Measurements from ENCODE around the gene MFSD12. TPM values are rescaled to one million over a fixed set of nuclear protein-coding genes. Genes with fewer than 3 reads are reported as not detected.

Gene MFSD12
- total and polyA plus RNA-seq, 2 of the 8 experiments (the other 6 are each of a cell fraction or from before 2014, with no cell fraction given): 59.6 to 71.3 TPM

GRCh38 chr19:3519126-3519525 is 38.3 kb downstream of the MFSD12 start:
- Histone ChIP-seq H2AK5ac (ENCODE audit: low read depth, low read length) (peak overlapping the region; percentile 87; the same call in 1 of the 2 replicates), H3K79me1 (ENCODE audit: low read depth, low read length) (peaks cover 6% of the 10 kb centered on the region; the same call in 1 of the 2 replicates), H3K14ac (ENCODE audit: insufficient read length) (no peak overlapping the region), H3K27me3 (replicated peaks in 1 of 4; ENCODE audit: control insufficient read depth in 3 of 4, extremely low read depth in 1 of 4, insufficient read depth in 3 of 4, low read length in 3 of 4) (no peaks in the 10 kb centered on the region), H2BK5ac (ENCODE audit: low read depth, low read length) (peak overlapping the region; percentile 86; the same call in 1 of the 2 replicates), H3K23ac (ENCODE audit: insufficient read length) (no peak overlapping the region), H4K20me1 (replicated peaks in 1 of 2; ENCODE audit: control insufficient read depth in 1 of 2, insufficient read depth in 2 of 2, low read length in 2 of 2) (peaks cover 0 to 14% of the 10 kb centered on the region in 2 experiments), H2BK20ac (ENCODE audit: low read length) (peak overlapping the region; percentile 17), H3K4ac (replicated peaks; ENCODE audit: insufficient read length, low read depth, low read length) (no peak overlapping the region), H2AFZ (ENCODE audit: low read length) (no peak overlapping the region), H3K56ac (replicated peaks; ENCODE audit: insufficient read length, low read depth, low read length) (no peak overlapping the region), H3K18ac (ENCODE audit: extremely low read depth, low read length) (peak overlapping the region; percentile 64), H3K4me3 (ENCODE audit: extremely low read depth in 1 of 4, insufficient read depth in 2 of 4, low read depth in 3 of 4, low read length in 4 of 4) (no peak overlapping the region), H3K23me2 (ENCODE audit: low read depth, low read length) (no peaks in the 10 kb centered on the region), H3K9ac (replicated peaks in 1 of 4; ENCODE audit: extremely low read depth in 1 of 4, low read depth in 3 of 4, low read length in 3 of 4) (no peak overlapping the region), H3K9me3 (ENCODE audit: insufficient read depth in 2 of 2, low read depth in 1 of 2, low read length in 1 of 2) (no peaks in the 10 kb centered on the region), H3K4me1 (replicated peaks in 1 of 4; ENCODE audit: control insufficient read depth in 3 of 4, insufficient read depth in 4 of 4, low read length in 3 of 4) (peaks cover 0 to 29% (median 20%) of the 10 kb centered on the region in 4 experiments; a peak in 6 of 7 replicates), H2BK12ac (ENCODE audit: low read depth, low read length) (peak overlapping the region; percentile 97), H3K36me3 (ENCODE audit: control insufficient read depth in 2 of 4, insufficient read depth in 4 of 4, low read length in 3 of 4) (no peaks in the 10 kb centered on the region), H3K4me2 (ENCODE audit: insufficient read depth in 1 of 2, low read depth in 2 of 2, low read length in 2 of 2) (peak overlapping the region; percentile 5 to 60; a peak in 1 of 4 replicates), H3K79me2 (ENCODE audit: control insufficient read depth in 1 of 2, insufficient read depth in 2 of 2, low read length in 2 of 2) (peaks cover 0 to 57% of the 10 kb centered on the region in 2 experiments; a peak in 3 of 4 replicates), H4K91ac (replicated peaks; ENCODE audit: insufficient read length, low read length) (peak overlapping the region; percentile 78), H4K5ac (ENCODE audit: insufficient read length, low read depth, low read length) (no peak overlapping the region), H3K27ac (ENCODE audit: low read depth, low read length) (peak overlapping the region; percentile 13; the same call in 1 of the 2 replicates), H2BK120ac (replicated peaks; ENCODE audit: low read depth, low read length) (peak overlapping the region; percentile 11), H2BK15ac (ENCODE audit: low read length) (peak overlapping the region; percentile 61; the same call in 1 of the 2 replicates), H4K8ac (ENCODE audit: extremely low read depth, insufficient read depth, low read length) (no peak overlapping the region)
- no peak for DNase-seq (ENCODE audit: low read depth in 1 of 2, low spot score in 2 of 2)
- CTCF ChIA-PET (ENCODE audit: partially characterized antibody): interaction anchor here (0.6 to 4.7 kb wide), 10 partner anchors 8 to 138 kb away, joined by 3 to 15 read pairs (median 4); partner anchors contain the start of gene GIPC3
- POLR2A ChIA-PET (ENCODE audit: partially characterized antibody): interaction anchor here (0.8 to 1.1 kb wide), 2 partner anchors 17 to 20 kb away, joined by 3 read pairs; partner anchors contain the start of gene TEKTIP1
- TF ChIP-seq CREB1 (IDR thresholded peaks at IDR 0.05) (no peak), YY1 (IDR thresholded peaks at IDR 0.05; ENCODE audit: low read depth, low read length) (no peak), FOSL1 (IDR thresholded peaks at IDR 0.05; ENCODE audit: insufficient read depth, low read depth, low read length) (no peak), SIN3A (conservative IDR thresholded peaks at IDR 0.05 in 1 of 2, IDR thresholded peaks at IDR 0.05 in 1 of 2; ENCODE audit: low read depth in 1 of 2, low read length in 2 of 2) (no peak), ATF2 (IDR thresholded peaks at IDR 0.05; ENCODE audit: low read length) (no peak), RAD21 (IDR thresholded peaks at IDR 0.05 in 1 of 2, conservative IDR thresholded peaks at IDR 0.05 in 1 of 2; ENCODE audit: low read depth in 2 of 2, low read length in 2 of 2) (no peak), EP300 (IDR thresholded peaks at IDR 0.05; ENCODE audit: borderline replicate concordance in 1 of 2, low read depth in 2 of 2, low read length in 2 of 2) (no peak), POU5F1 (IDR thresholded peaks at IDR 0.05; ENCODE audit: low read depth, low read length) (no peak)
- FAIRE-seq: no peak
- 88% methylated on average over 17 of the region's 18 CpGs; no CpG with 5 or more reads in 1 of the 2 experiments for WGBS, 2 experiments (ENCODE audit: extremely low coverage in 1 of 2, insufficient coverage in 1 of 2, insufficient read length in 1 of 2, insufficient replicate concordance in 2 of 2, low coverage in 1 of 2, low lambda C conversion rate in 2 of 2, missing lambda C conversion rate in 1 of 2)

Data from H1 (cell line).